Naive thymus-derived CD8-positive, alpha-beta T cell (primary cell): ENCODE measurements around the gene YPEL4. TPM values are rescaled to one million over a fixed set of nuclear protein-coding genes. Genes with fewer than 3 reads are reported as not detected.
"Not testable (repeated sequence)": the region's sequence is repeated elsewhere in the genome, so short reads cannot be mapped to it uniquely, and the experiment has no call there.

Experiments used
- ATAC-seq, 2 donors: fragments of 150-1000 bp; cut with Tn5 transposase in 1 of 2; sonication (Bioruptor Pico), chemical (Tn5 transposase) in 1 of 2; 1 replicate in 1 of 2; 2 replicates in 1 of 2; pipeline ENCODE4 v1.10.0; 2021; ENCODE audit warnings: mild to moderate bottlenecking in 2 of 2, moderate library complexity in 2 of 2
- POLR2A ChIA-PET: fragments of 350-600 bp; sonication (Branson Sonifier 250); formaldehyde crosslinking; loops from one replicate; lab custom pipeline; 2021; ENCODE audit warnings: antibody characterized with exemption; lab: Charles Lee
- DNase-seq, 10 donors: peaks; one replicate each; pipeline versions ENCODE4 v3.0.0 to v3.0.0-alpha.2; 2020 to 2022
- H3K27ac Mint-ChIP-seq, 10 donors: one replicate each; pipeline ENCODE4 v1.8.0; 2020 to 2022; ENCODE audit warnings: mild to moderate bottlenecking in 10 of 10, mixed read lengths in 10 of 10, moderate library complexity in 4 of 10, inconsistent platforms in 1 of 10
- H3K27me3 Mint-ChIP-seq, 5 donors: one replicate each; pipeline ENCODE4 v1.8.0; 2021 to 2022; ENCODE audit warnings: mixed read lengths in 5 of 5
- H3K36me3 Mint-ChIP-seq, 3 donors: one replicate each; pipeline ENCODE4 v1.8.0; 2020 to 2022; ENCODE audit warnings: mixed read lengths in 3 of 3, mild to moderate bottlenecking in 2 of 3, inconsistent platforms in 1 of 3
- H3K4me1 Mint-ChIP-seq, 4 donors: one replicate each; pipeline ENCODE4 v1.8.0; 2021 to 2022; ENCODE audit warnings: mixed read lengths in 4 of 4
- H3K4me3 Mint-ChIP-seq, 10 donors: one replicate each; pipeline ENCODE4 v1.8.0; 2020 to 2022; ENCODE audit warnings: mild to moderate bottlenecking in 10 of 10, mixed read lengths in 10 of 10, moderate library complexity in 6 of 10, inconsistent platforms in 1 of 10
- H3K9me3 Mint-ChIP-seq, 9 donors: one replicate each; pipeline ENCODE4 v1.8.0; 2020 to 2022; ENCODE audit warnings: mixed read lengths in 9 of 9, mild to moderate bottlenecking in 3 of 9, inconsistent platforms in 1 of 9, moderate library complexity in 1 of 9
- polyA plus RNA-seq, 3 donors: library from polyadenylated mRNA; unstranded; fragments of 300-500 nt; fragmentation: Illumina TruSeq; gene quantifications; one replicate each; pipeline ENCODE4 v1.2.3, GENCODE V29; 2021
- total RNA-seq, 8 experiments: library from RNA in 2 of 8; stranded (reverse) in 2 of 8; gene quantifications; one replicate each; pipeline ENCODE4 v1.2.3 and lab custom pipeline; 2021 to 2026

The YPEL4 gene
- total and polyA plus RNA-seq, 5 experiments from 2014 or later = 0.27 to 14.6 (median 12.9) TPM; not detected in 2

- Mint-ChIP-seq H3K27me3 (no peaks in the 10 kb centered on the region), H3K27ac (peak overlapping the region; percentile 98 to 100 (median 99)), H3K4me1 (peaks cover 28 to 53% (median 52%) of the 10 kb centered on the region in 4 donors), H3K9me3 (peaks cover 0 to 3% (median 0%) of the 10 kb centered on the region in 9 donors), H3K36me3 (peaks cover 0 to 20% (median 3%) of the 10 kb centered on the region in 3 donors), H3K4me3 (peak overlapping the region; percentile 88 to 97 (median 92))
- peak; percentile 71 to 73 for ATAC-seq
- POLR2A ChIA-PET = interaction anchor here (0.7 to 2.8 kb wide), 13 partner anchors 10 to 911 kb away, joined by 3 to 27 read pairs (median 5); partner anchors contain the start of genes CLP1, LPXN and SELENOH
- peak; percentile 80 to 99 (median 95) for DNase-seq
Measured at GRCh38 chr11:57667117-57667735, 17.5 kb upstream of the YPEL4 start.

DNA sequence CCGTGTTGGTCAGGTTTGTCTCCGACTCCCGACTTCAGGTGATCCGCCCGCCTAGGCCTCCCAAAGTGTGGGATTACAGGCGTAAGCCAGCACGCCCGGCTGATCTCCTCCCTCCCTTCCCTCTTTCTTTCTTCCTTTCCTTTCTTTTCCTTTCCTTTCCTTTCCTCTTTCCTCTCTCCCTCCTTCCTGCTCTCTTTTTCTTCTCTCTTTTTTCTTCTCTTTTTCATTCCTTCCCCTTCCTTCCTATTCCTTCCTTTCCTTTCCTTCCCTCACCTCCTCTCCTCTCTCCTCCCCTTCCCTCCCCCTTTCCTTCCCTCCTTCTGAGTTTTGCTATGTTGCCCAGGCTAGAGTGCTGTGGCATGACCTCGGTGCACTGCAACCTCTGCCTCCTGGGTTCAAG is 14.3 kb upstream of the YPEL4 start:
- H3K36me3 Mint-ChIP-seq = peaks cover 0 to 35% (median 14%) of the 10 kb centered on the region in 3 donors
- peak overlapping the region in 1 of 10 donors; percentile 17 for H3K27ac Mint-ChIP-seq
- H3K27me3 Mint-ChIP-seq = no peaks in the 10 kb centered on the region
- DNase-seq (no peak), ATAC-seq (no peak)
- peak overlapping the region in 1 of 10 donors; percentile 38 for H3K4me3 Mint-ChIP-seq
- H3K9me3 Mint-ChIP-seq = peaks cover 0 to 3% (median 0%) of the 10 kb centered on the region in 9 donors
- peaks cover 20 to 48% (median 28%) of the 10 kb centered on the region in 4 donors for H3K4me1 Mint-ChIP-seq
- POLR2A ChIA-PET = no interaction called here

- H3K36me3 Mint-ChIP-seq = peaks cover 0 to 37% (median 14%) of the 10 kb centered on the region in 3 donors
- no peak for ATAC-seq
- H3K4me1 Mint-ChIP-seq = peaks cover 20 to 52% (median 33%) of the 10 kb centered on the region in 4 donors
- POLR2A ChIA-PET = interaction anchor here (1.2 kb wide), 1 partner anchor 79 kb away, joined by 3 read pairs; the partner anchor contains the start of gene SELENOH
- no peak for DNase-seq
- H3K9me3 Mint-ChIP-seq = peaks cover 0 to 3% (median 0%) of the 10 kb centered on the region in 9 donors
- H3K27ac Mint-ChIP-seq = peak overlapping the region in 1 of 10 donors; percentile 24
- peak overlapping the region in 1 of 10 donors; percentile 20 for H3K4me3 Mint-ChIP-seq
- H3K27me3 Mint-ChIP-seq = no peaks in the 10 kb centered on the region
Measured at GRCh38 chr11:57662893-57663292, 13.2 kb upstream of the YPEL4 start.

- no peaks in the 10 kb centered on the region for H3K27me3 Mint-ChIP-seq
- peak overlapping the region in 1 of 10 donors; percentile 47 for H3K4me3 Mint-ChIP-seq
- peaks cover 15 to 43% (median 34%) of the 10 kb centered on the region in 4 donors for H3K4me1 Mint-ChIP-seq
- no peak for DNase-seq
- no peaks in the 10 kb centered on the region for H3K9me3 Mint-ChIP-seq
- no peak overlapping the region for H3K27ac Mint-ChIP-seq
- POLR2A ChIA-PET = interaction anchor here (0.5 kb wide), 1 partner anchor 30 kb away, joined by 4 read pairs; no protein-coding TSS in a partner anchor
- no peak for ATAC-seq
- H3K36me3 Mint-ChIP-seq = peaks cover 0 to 37% (median 14%) of the 10 kb centered on the region in 3 donors
Measured at GRCh38 chr11:57659669-57660068, 10.0 kb upstream of the YPEL4 start.

DNA sequence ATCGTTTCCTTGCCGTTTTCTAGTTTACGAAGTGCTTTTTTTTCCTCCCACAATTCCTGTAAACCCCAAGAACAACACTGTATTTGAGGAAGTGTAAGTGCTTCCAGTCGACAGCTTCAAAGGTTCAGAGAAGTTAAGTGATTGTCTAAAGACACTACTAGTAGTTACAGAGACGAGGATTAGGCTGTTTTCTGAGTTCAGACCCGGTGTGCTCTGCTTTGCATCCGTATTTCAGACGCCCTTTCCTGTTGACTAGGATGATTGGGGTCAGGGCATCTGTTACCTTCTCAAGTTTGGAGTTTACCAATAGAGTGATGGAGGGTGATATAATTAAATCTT is 8.3 kb upstream of the YPEL4 start:
- ATAC-seq = peak in 1 of 2 donors; percentile 42
- peak overlapping the region; percentile 90 to 100 (median 98) for H3K4me3 Mint-ChIP-seq
- H3K9me3 Mint-ChIP-seq = no peaks in the 10 kb centered on the region
- DNase-seq = no peak
- H3K27me3 Mint-ChIP-seq = no peaks in the 10 kb centered on the region
- POLR2A ChIA-PET = interaction anchor here (1.0 to 3.3 kb wide), 3 partner anchors 10 to 126 kb away, joined by 4 to 27 read pairs (median 12); partner anchors contain the start of genes SELENOH and ZDHHC5
- H3K4me1 Mint-ChIP-seq = peaks cover 17 to 47% (median 38%) of the 10 kb centered on the region in 4 donors
- H3K27ac Mint-ChIP-seq = peak overlapping the region; percentile 94 to 99 (median 96)
- peaks cover 0 to 37% (median 14%) of the 10 kb centered on the region in 3 donors for H3K36me3 Mint-ChIP-seq

DNA sequence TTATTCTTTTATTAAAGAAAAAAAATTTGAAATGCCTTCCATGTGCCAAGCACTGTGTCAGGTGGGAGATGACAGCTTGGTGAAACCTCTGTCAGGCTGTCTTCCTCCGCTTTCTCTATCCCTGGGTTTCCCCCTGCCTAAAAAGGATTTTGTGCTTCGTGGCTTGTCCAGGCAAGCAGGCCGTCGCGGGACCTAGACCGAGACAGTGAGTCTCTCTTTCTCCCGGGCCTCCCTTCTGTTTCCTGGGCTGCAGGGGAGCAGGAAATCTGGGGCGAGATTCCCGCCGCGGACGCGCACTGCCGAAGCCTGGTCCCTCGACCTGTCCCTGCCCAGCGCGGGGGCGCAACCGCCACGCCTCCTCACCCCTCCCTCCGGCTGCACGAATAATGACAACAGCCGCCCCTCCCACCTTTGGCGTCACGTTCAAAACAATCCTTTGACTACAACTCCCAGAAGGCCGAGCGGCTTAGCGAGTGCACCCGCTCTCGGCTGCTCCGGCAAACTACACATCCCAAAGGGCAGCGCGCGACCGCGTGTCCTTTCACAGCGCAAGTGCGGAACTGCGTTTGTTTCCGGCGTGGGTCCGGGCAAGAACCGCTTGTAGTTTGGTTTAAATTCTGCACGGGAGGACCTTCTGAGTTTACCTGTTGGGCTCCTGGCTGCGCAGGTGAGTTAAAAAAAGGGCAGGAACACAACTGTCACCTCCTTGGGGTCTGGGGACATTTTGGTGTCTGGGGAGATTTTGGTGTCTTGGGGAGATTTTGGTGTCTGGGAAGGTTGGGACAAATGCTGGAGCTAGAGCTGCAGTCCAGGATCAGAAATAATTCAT is 7.7 kb upstream of the YPEL4 start, which contains the start of gene CLP1:
Gene CLP1, plus strand, starts transcription at position 569 of the 829 bp plus-strand sequence. CDS start 1,715 bp downstream, outside the sequence.
- peaks cover 0 to 33% (median 13%) of the 10 kb centered on the region in 3 donors for H3K36me3 Mint-ChIP-seq
- H3K4me3 Mint-ChIP-seq = peak within 1 kb of the TSS; percentile 90 to 100 (median 98)
- no peaks in the 10 kb centered on the region for H3K9me3 Mint-ChIP-seq
- H3K27me3 Mint-ChIP-seq = no peaks in the 10 kb centered on the region
- peak; percentile 95 for ATAC-seq
- peaks cover 17 to 49% (median 37%) of the 10 kb centered on the region in 4 donors for H3K4me1 Mint-ChIP-seq
- DNase-seq = peak; percentile 94 to 99 (median 98)
- POLR2A ChIA-PET = interaction anchor here (0.7 to 3.3 kb wide), 6 partner anchors 10 to 138 kb away, joined by 3 to 27 read pairs (median 5); partner anchors contain the start of genes SELENOH and ZDHHC5
- H3K27ac Mint-ChIP-seq = peak within 1 kb of the TSS; percentile 94 to 99 (median 96)

DNA sequence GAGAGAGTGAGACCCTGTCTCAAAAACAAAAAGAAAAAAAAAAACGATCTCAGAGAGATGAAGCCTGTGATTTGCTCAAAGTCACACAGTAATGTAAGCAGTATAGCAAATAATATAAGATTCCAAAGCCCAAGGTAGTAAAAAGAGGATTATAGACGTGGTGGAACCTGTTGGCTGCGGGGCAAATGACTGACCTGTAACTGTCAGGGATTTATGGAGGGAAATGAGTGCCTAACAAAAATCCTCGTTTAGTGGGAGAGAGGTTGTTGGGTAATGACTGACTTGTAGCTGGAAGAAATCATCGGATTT is 7.1 kb upstream of the YPEL4 start:
- Mint-ChIP-seq H3K27ac (peak overlapping the region; percentile 94 to 99 (median 96)), H3K4me1 (peaks cover 17 to 50% (median 35%) of the 10 kb centered on the region in 4 donors), H3K36me3 (peaks cover 0 to 27% (median 10%) of the 10 kb centered on the region in 3 donors), H3K9me3 (no peaks in the 10 kb centered on the region), H3K27me3 (no peaks in the 10 kb centered on the region), H3K4me3 (peak overlapping the region; percentile 51 to 100 (median 98))
- no peak for DNase-seq
- POLR2A ChIA-PET = interaction anchor here (0.7 to 3.3 kb wide), 6 partner anchors 11 to 138 kb away, joined by 3 to 27 read pairs (median 5); partner anchors contain the start of genes SELENOH and ZDHHC5
- no peak for ATAC-seq

GRCh38 chr11:57653163-57653562 is 3.5 kb upstream of the YPEL4 start:
- POLR2A ChIA-PET = interaction anchor here (0.7 to 1.2 kb wide), 2 partner anchors 10 to 80 kb away, joined by 4 read pairs; no protein-coding TSS in a partner anchor
- Mint-ChIP-seq H3K27me3 (peaks cover 1 to 13% (median 8%) of the 10 kb centered on the region in 5 donors), H3K4me1 (peaks cover 20 to 52% (median 48%) of the 10 kb centered on the region in 4 donors), H3K9me3 (no peaks in the 10 kb centered on the region), H3K4me3 (peak overlapping the region in 6 of 10 donors; percentile 10 to 54 (median 40)), H3K27ac (peak overlapping the region; percentile 10 to 92 (median 50)), H3K36me3 (peaks cover 0 to under 1% (median 0%) of the 10 kb centered on the region in 3 donors)
- ATAC-seq (no peak), DNase-seq (no peak)

- Mint-ChIP-seq H3K4me1 (peaks cover 17 to 52% (median 50%) of the 10 kb centered on the region in 4 donors), H3K4me3 (peak overlapping the region; percentile 45 to 83 (median 57)), H3K27me3 (peaks cover 6 to 18% (median 13%) of the 10 kb centered on the region in 5 donors), H3K36me3 (no peaks in the 10 kb centered on the region), H3K9me3 (no peaks in the 10 kb centered on the region), H3K27ac (peak overlapping the region; percentile 10 to 92 (median 85))
- peak in 2 of 10 donors; percentile 24 to 29 for DNase-seq
- no peak for ATAC-seq
- POLR2A ChIA-PET = interaction anchor here (0.7 to 1.2 kb wide), 2 partner anchors 10 to 81 kb away, joined by 4 read pairs; no protein-coding TSS in a partner anchor
Measured at GRCh38 chr11:57652662-57653061, 3.0 kb upstream of the YPEL4 start.

DNA sequence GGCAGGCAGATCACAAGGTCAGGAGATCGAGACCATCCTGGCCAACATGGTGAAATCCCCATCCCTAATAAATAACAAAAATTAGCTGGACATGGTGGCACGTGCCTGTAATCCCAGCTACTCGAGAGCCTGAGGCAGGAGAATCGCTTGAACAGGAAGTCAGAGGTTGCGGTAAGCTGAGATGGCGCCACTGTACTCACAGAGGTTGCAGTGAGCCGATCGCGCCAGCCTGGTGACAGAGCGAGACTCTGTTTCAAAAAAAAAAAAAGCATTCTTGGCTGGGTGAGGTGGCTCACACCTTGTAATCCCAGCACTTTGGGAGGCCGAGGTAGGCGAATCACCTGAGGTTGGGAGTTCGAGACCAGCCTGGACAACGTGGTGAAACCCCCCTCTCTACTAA is 2.5 kb upstream of the YPEL4 start:
- POLR2A ChIA-PET = interaction anchor here (0.9 to 1.2 kb wide), 2 partner anchors 81 to 925 kb away, joined by 3 to 4 read pairs; no protein-coding TSS in a partner anchor
- ATAC-seq (peak in 1 of 2 donors; percentile 15), DNase-seq (peak in 6 of 10 donors; percentile 24 to 50 (median 34))
- Mint-ChIP-seq H3K27ac (peak overlapping the region; percentile 10 to 92 (median 85)), H3K4me1 (peaks cover 14 to 53% (median 50%) of the 10 kb centered on the region in 4 donors), H3K27me3 (peaks cover 6 to 22% (median 17%) of the 10 kb centered on the region in 5 donors), H3K4me3 (peak overlapping the region; percentile 45 to 83 (median 57))
- not testable (repeated sequence) for H3K36me3 Mint-ChIP-seq, H3K9me3 Mint-ChIP-seq

DNA sequence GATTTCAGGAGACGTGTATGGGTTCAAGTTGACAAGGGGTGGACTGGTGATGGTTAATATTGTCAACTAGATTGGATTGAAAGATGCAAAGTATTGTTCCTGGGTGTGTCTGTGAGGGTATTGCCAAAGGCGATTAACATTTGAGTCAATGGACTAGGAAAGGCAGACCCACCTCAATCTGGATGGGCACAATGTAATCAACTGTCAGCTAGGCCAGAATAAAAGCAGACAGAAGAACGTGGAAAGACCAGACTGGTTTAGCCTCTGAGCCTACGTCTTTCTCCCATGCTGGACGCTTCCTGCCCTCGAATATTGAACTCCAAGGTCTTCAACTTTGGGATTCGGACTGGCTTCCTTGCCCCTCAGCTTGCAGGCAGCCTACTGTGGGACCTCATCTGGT is 1.7 kb upstream of the YPEL4 start:
- Mint-ChIP-seq H3K4me1 (peaks cover 21 to 54% (median 53%) of the 10 kb centered on the region in 4 donors), H3K36me3 (no peaks in the 10 kb centered on the region), H3K27ac (peak overlapping the region in 8 of 10 donors; percentile 9 to 98 (median 74)), H3K4me3 (no peak overlapping the region), H3K27me3 (peaks cover 12 to 31% (median 24%) of the 10 kb centered on the region in 5 donors), H3K9me3 (no peaks in the 10 kb centered on the region)
- DNase-seq (no peak), ATAC-seq (no peak)
- POLR2A ChIA-PET = interaction anchor here (0.5 to 0.9 kb wide), 2 partner anchors 922 to 926 kb away, joined by 3 read pairs; no protein-coding TSS in a partner anchor
